Activated CD4-positive, alpha-beta T cell treated with anti-CD3 and anti-CD28 coated beads, Interleukin-2, amount 50 U/mL, for 48 hours (primary cell): ENCODE measurements around the gene GLT1D1.
"Not testable (repeated sequence)": the region's sequence is repeated elsewhere in the genome, so short reads cannot be mapped to it uniquely, and the experiment has no call there.

Experiments used
- DNase-seq, 2 experiments: peaks; one replicate each; pipeline ENCODE4 v3.0.0-alpha.2; 2020

Gene GLT1D1

GRCh38 chr12:128852885-128853599 is at the start of gene GLT1D1:
TSS of gene GLT1D1 (plus strand) at chr12:128853478. CDS start at chr12:128853582, 104 bp downstream.
- no peak for DNase-seq

GRCh38 chr12:128803788-128804187 is 49.5 kb upstream of the GLT1D1 start:
- no peak for DNase-seq

- DNase-seq: no peak
Measured at GRCh38 chr12:128804762-128805161, 48.5 kb upstream of the GLT1D1 start.

- DNase-seq: not testable (repeated sequence)
Measured at GRCh38 chr12:128805406-128805805, 47.9 kb upstream of the GLT1D1 start.

- DNase-seq: no peak
Measured at GRCh38 chr12:128806573-128806972, 46.7 kb upstream of the GLT1D1 start.

- DNase-seq: no peak
Measured at GRCh38 chr12:128807161-128807724, 46.0 kb upstream of the GLT1D1 start.

- no peak for DNase-seq
Measured at GRCh38 chr12:128808651-128809050, 44.6 kb upstream of the GLT1D1 start.

- DNase-seq: peak; percentile 20 to 26
Measured at GRCh38 chr12:128810182-128811127, 42.8 kb upstream of the GLT1D1 start.

GRCh38 chr12:128811806-128812205 is 41.5 kb upstream of the GLT1D1 start:
- no peak for DNase-seq

GRCh38 chr12:128813392-128813791 is 39.9 kb upstream of the GLT1D1 start:
- no peak for DNase-seq

GRCh38 chr12:128813883-128814282 is 39.4 kb upstream of the GLT1D1 start:
- DNase-seq: no peak

GRCh38 chr12:128814411-128815261 is 38.6 kb upstream of the GLT1D1 start:
- no peak for DNase-seq

- no peak for DNase-seq
Measured at GRCh38 chr12:128815779-128816642, 37.3 kb upstream of the GLT1D1 start.

- no peak for DNase-seq
Measured at GRCh38 chr12:128816643-128816920, 36.7 kb upstream of the GLT1D1 start.

GRCh38 chr12:128817111-128818015 is 35.9 kb upstream of the GLT1D1 start:
- no peak for DNase-seq

GRCh38 chr12:128818065-128819022 is 34.9 kb upstream of the GLT1D1 start:
- DNase-seq: no peak

- DNase-seq: no peak
Measured at GRCh38 chr12:128819293-128820144, 33.8 kb upstream of the GLT1D1 start.

GRCh38 chr12:128820253-128820652 is 33.0 kb upstream of the GLT1D1 start:
- DNase-seq: no peak
